ENCODE measurements around the gene FBXL17. TPM values are rescaled to one million over a fixed set of nuclear protein-coding genes. Genes with fewer than 3 reads are reported as not detected.

The FBXL17 gene
- total RNA-seq, 1 donor from 2014 or later = 17.5 TPM

- H3K4me3 ChIP-seq = no peak overlapping the region
- H3K27ac ChIP-seq = no peak overlapping the region
- intact Hi-C loops (cut with DNase I) = no loop called here
- ATAC-seq (no peak), DNase-seq (no peak)
- no peak for TF ChIP-seq CTCF (IDR thresholded peaks at IDR 0.05)
- no peaks in the 10 kb centered on the region for H3K36me3 ChIP-seq
- H3K9me3 ChIP-seq = no peaks in the 10 kb centered on the region
- no peaks in the 10 kb centered on the region for H3K4me1 ChIP-seq
- H3K27me3 ChIP-seq = no peaks in the 10 kb centered on the region
Observed at GRCh38 chr5:107809201-107810034, 572.5 kb downstream of the FBXL17 start.

Measured in upper lobe of right lung (tissue), 1 donor.